ENCODE measurements around the gene ARL13B.
"Not testable (repeated sequence)": the region's sequence is repeated elsewhere in the genome, so short reads cannot be mapped to it uniquely, and the experiment has no call there.

The ARL13B gene

GRCh38 chr3:94062513-94063404 lies 82.8 kb downstream of the ARL13B start, which contains the start of the genes DHFR2 and NSUN3:
TSS of gene DHFR2 (minus strand) at chr3:94062916. CDS start at chr3:94061511, 1,405 bp downstream.
TSS of gene NSUN3 (plus strand) at chr3:94063061. CDS start at chr3:94063127, 66 bp downstream.
- peak within 1 kb of the TSS; percentile 91 for H3K4me3 Mint-ChIP-seq
- H3K9me3 Mint-ChIP-seq, result peaks cover 12% of the 10 kb centered on the region
- CTCF ChIA-PET, result interaction anchor here (0.8 to 1.9 kb wide), 5 partner anchors 8 to 89 kb away, joined by 3 to 6 read pairs (median 3); partner anchors contain the start of gene PROS1
- H3K27ac Mint-ChIP-seq, result peak within 1 kb of the TSS; percentile 99
- DNase-seq, result peak; percentile 91
- peaks cover 56% of the 10 kb centered on the region for H3K36me3 Mint-ChIP-seq
- H3K27me3 Mint-ChIP-seq, result no peaks in the 10 kb centered on the region
- peaks cover 44% of the 10 kb centered on the region for H3K4me1 Mint-ChIP-seq

- Mint-ChIP-seq H3K27me3 (no peaks in the 10 kb centered on the region), H3K9me3 (peaks cover 14% of the 10 kb centered on the region), H3K36me3 (peaks cover 58% of the 10 kb centered on the region), H3K4me1 (peaks cover 46% of the 10 kb centered on the region), H3K4me3 (peak overlapping the region; percentile 91), H3K27ac (peak overlapping the region; percentile 99)
- DNase-seq, result no peak
- CTCF ChIA-PET, result interaction anchor here (0.8 to 1.9 kb wide), 3 partner anchors 8 to 90 kb away, joined by 3 to 6 read pairs (median 5); partner anchors contain the start of gene PROS1
Measured at GRCh38 chr3:94063496-94064119, 83.7 kb downstream of the ARL13B start.

- Mint-ChIP-seq H3K4me1 (peaks cover 51% of the 10 kb centered on the region), H3K4me3 (peak overlapping the region; percentile 91), H3K27ac (peak overlapping the region; percentile 99), H3K9me3 (peaks cover 14% of the 10 kb centered on the region), H3K27me3 (no peaks in the 10 kb centered on the region), H3K36me3 (peaks cover 52% of the 10 kb centered on the region)
- CTCF ChIA-PET, result no interaction called here
- no peak for DNase-seq
Measured at GRCh38 chr3:94064243-94064860, 84.4 kb downstream of the ARL13B start.

- Mint-ChIP-seq H3K9me3 (peaks cover 14% of the 10 kb centered on the region), H3K4me1 (peaks cover 54% of the 10 kb centered on the region), H3K27me3 (no peaks in the 10 kb centered on the region), H3K36me3 (peaks cover 49% of the 10 kb centered on the region), H3K4me3 (no peak overlapping the region), H3K27ac (no peak overlapping the region)
- DNase-seq, result no peak
- CTCF ChIA-PET, result interaction anchor here (0.9 to 1.3 kb wide), 2 partner anchors 50 to 60 kb away, joined by 3 read pairs; no protein-coding TSS in a partner anchor
Measured at GRCh38 chr3:94065122-94065521, 85.2 kb downstream of the ARL13B start.

- H3K4me1 Mint-ChIP-seq, result peaks cover 54% of the 10 kb centered on the region
- H3K27me3 Mint-ChIP-seq, result no peaks in the 10 kb centered on the region
- H3K36me3 Mint-ChIP-seq, result peaks cover 41% of the 10 kb centered on the region
- CTCF ChIA-PET, result interaction anchor here (0.9 to 1.6 kb wide), 3 partner anchors 51 to 63 kb away, joined by 3 to 4 read pairs (median 3); no protein-coding TSS in a partner anchor
- DNase-seq, result no peak
- peaks cover 14% of the 10 kb centered on the region for H3K9me3 Mint-ChIP-seq
- no peak overlapping the region for H3K27ac Mint-ChIP-seq
- no peak overlapping the region for H3K4me3 Mint-ChIP-seq
Measured at GRCh38 chr3:94065819-94066480, 86.0 kb downstream of the ARL13B start.

GRCh38 chr3:94066506-94067500 lies 86.8 kb downstream of the ARL13B start:
- DNase-seq, result no peak
- peaks cover 57% of the 10 kb centered on the region for H3K4me1 Mint-ChIP-seq
- peak overlapping the region; percentile 9 for H3K27ac Mint-ChIP-seq
- no peak overlapping the region for H3K4me3 Mint-ChIP-seq
- peaks cover 14% of the 10 kb centered on the region for H3K9me3 Mint-ChIP-seq
- CTCF ChIA-PET, result interaction anchor here (0.6 to 1.6 kb wide), 3 partner anchors 64 to 216 kb away, joined by 3 to 4 read pairs (median 3); no protein-coding TSS in a partner anchor
- H3K36me3 Mint-ChIP-seq, result peaks cover 41% of the 10 kb centered on the region
- H3K27me3 Mint-ChIP-seq, result no peaks in the 10 kb centered on the region

- no peak for DNase-seq
- no peak overlapping the region for H3K4me3 Mint-ChIP-seq
- H3K27me3 Mint-ChIP-seq, result no peaks in the 10 kb centered on the region
- CTCF ChIA-PET, result interaction anchor here (0.6 to 2.3 kb wide), 16 partner anchors 11 to 224 kb away, joined by 3 to 21 read pairs (median 4); no protein-coding TSS in a partner anchor
- peaks cover 14% of the 10 kb centered on the region for H3K9me3 Mint-ChIP-seq
- peaks cover 57% of the 10 kb centered on the region for H3K4me1 Mint-ChIP-seq
- peaks cover 54% of the 10 kb centered on the region for H3K36me3 Mint-ChIP-seq
- no peak overlapping the region for H3K27ac Mint-ChIP-seq
Measured at GRCh38 chr3:94069194-94069813, 89.3 kb downstream of the ARL13B start.

- no peak for DNase-seq
- H3K4me1 Mint-ChIP-seq, result peaks cover 48% of the 10 kb centered on the region
- H3K9me3 Mint-ChIP-seq, result peaks cover 14% of the 10 kb centered on the region
- no peaks in the 10 kb centered on the region for H3K27me3 Mint-ChIP-seq
- no peak overlapping the region for H3K4me3 Mint-ChIP-seq
- H3K27ac Mint-ChIP-seq, result peak overlapping the region; percentile 74
- CTCF ChIA-PET, result interaction anchor here (0.7 to 2.3 kb wide), 10 partner anchors 8 to 84 kb away, joined by 3 to 21 read pairs (median 4); partner anchors contain the start of genes DHFR2 and NSUN3
- peaks cover 53% of the 10 kb centered on the region for H3K36me3 Mint-ChIP-seq
Measured at GRCh38 chr3:94070341-94070911, 90.5 kb downstream of the ARL13B start.

- H3K4me1 Mint-ChIP-seq, result peaks cover 36% of the 10 kb centered on the region
- H3K9me3 Mint-ChIP-seq, result peaks cover 10% of the 10 kb centered on the region
- no peaks in the 10 kb centered on the region for H3K27me3 Mint-ChIP-seq
- no peak overlapping the region for H3K4me3 Mint-ChIP-seq
- CTCF ChIA-PET, result interaction anchor here (0.7 to 1.5 kb wide), 5 partner anchors 9 to 100 kb away, joined by 3 to 6 read pairs (median 3); partner anchors contain the start of genes DHFR2 and NSUN3
- peaks cover 51% of the 10 kb centered on the region for H3K36me3 Mint-ChIP-seq
- DNase-seq, result peak; percentile 25
- no peak overlapping the region for H3K27ac Mint-ChIP-seq
Measured at GRCh38 chr3:94071713-94072284, 91.8 kb downstream of the ARL13B start.

- Mint-ChIP-seq H3K9me3 (no peaks in the 10 kb centered on the region), H3K4me3 (no peak overlapping the region), H3K27me3 (no peaks in the 10 kb centered on the region), H3K36me3 (peaks cover 62% of the 10 kb centered on the region), H3K27ac (no peak overlapping the region), H3K4me1 (peaks cover 45% of the 10 kb centered on the region)
- no peak for DNase-seq
- CTCF ChIA-PET, result no interaction called here
Measured at GRCh38 chr3:94076055-94076454, 96.1 kb downstream of the ARL13B start.

- H3K27me3 Mint-ChIP-seq, H3K9me3 Mint-ChIP-seq, H3K4me3 Mint-ChIP-seq: not testable (repeated sequence)
- peaks cover 49% of the 10 kb centered on the region for H3K4me1 Mint-ChIP-seq
- CTCF ChIA-PET, result interaction anchor here (1.1 kb wide), 1 partner anchor 11 kb away, joined by 5 read pairs; no protein-coding TSS in a partner anchor
- peaks cover 56% of the 10 kb centered on the region for H3K36me3 Mint-ChIP-seq
- DNase-seq, result peak; percentile 53
- H3K27ac Mint-ChIP-seq, result peak overlapping the region; percentile 62
Measured at GRCh38 chr3:94080552-94080951, 100.6 kb downstream of the ARL13B start.
